K562 (cell line): Measurements from ENCODE around the gene TAF8. TPM values are rescaled to one million over a fixed set of nuclear protein-coding genes. Genes with fewer than 3 reads are reported as not detected.

ENCODE experiments used
- ATAC-seq: fragments of 200-7000 bp; cut with Tn5 transposase; 3 replicates; pipeline ENCODE4 v1.9.1; 2020; ENCODE audit warnings: moderate library complexity
- BruUV-seq: library from RNA; stranded (reverse); fragments of 400-500 nt; replicated peaks from 2 replicates; lab custom pipeline; 2021; lab: Mats Ljungman, UMichigan
- CTCF ChIA-PET: fragments of 300-600 bp; formaldehyde crosslinking; extraction: SDS; loops from one replicate; lab custom pipeline; 2021; ENCODE audit warnings: low intra/inter-chr PET ratio; lab: Yijun Ruan, JAX
- POLR2A ChIA-PET: fragments of 300-600, 350-650 bp; sonication (Branson Sonifier 250); formaldehyde crosslinking; extraction: SDS; loops from one replicate; lab custom pipeline; 2021; ENCODE audit warnings: antibody characterized with exemption, inconsistent platforms; lab: Yijun Ruan, JAX
- DNase-seq, 4 experiments: peaks; one replicate each; pipeline versions ENCODE4 v3.0.0 to v3.0.0-alpha.2; 2011 to 2018; ENCODE audit warnings: low spot score in 3 of 4, mixed read lengths in 3 of 4; ENCODE audit errors: extremely low read depth in 1 of 4
- FAIRE-seq: peaks from 2 replicates; lab custom pipeline; 2011; peaks lifted over from hg19 to GRCh38; lab: Jason Lieb, UNC
- H2AFZ ChIP-seq: 2 replicates; pipeline ENCODE4 v1.6.0; 2011; ENCODE audit warnings: low read depth, low read length, control low read depth, inconsistent platforms
- H3K27ac ChIP-seq: fragments of 200-600 bp; 3 replicates; pipeline ENCODE4 v1.8.0; 2011; ENCODE audit warnings: low read depth, mild to moderate bottlenecking, control low read depth, inconsistent platforms, low read length, moderate library complexity, mixed read lengths; ENCODE audit errors: extremely low read depth
- H3K27me3 ChIP-seq, 2 experiments: fragments of 300-600 bp in 1 of 2; 2 replicates in 1 of 2; 3 replicates in 1 of 2; pipeline versions ENCODE4 v1.6.0 to v1.8.0; 2011; ENCODE audit warnings: inconsistent platforms in 2 of 2, low read length in 2 of 2, mild to moderate bottlenecking in 1 of 2, mixed read lengths in 1 of 2, moderate library complexity in 1 of 2; ENCODE audit not compliant: control insufficient read depth in 2 of 2, insufficient read depth in 2 of 2
- H3K36me3 ChIP-seq: fragments of 300-600 bp; 3 replicates; pipeline ENCODE4 v1.8.0; 2011; ENCODE audit warnings: mild to moderate bottlenecking, low read length, inconsistent platforms; ENCODE audit not compliant: control insufficient read depth, insufficient read depth
- H3K4me1 ChIP-seq, 2 experiments: fragments of 200-600 bp in 1 of 2; replicated peaks in 1 of 2; 2 replicates in 1 of 2; 3 replicates in 1 of 2; pipeline versions ENCODE4 v1.5.1 to v1.8.0; 2011; ENCODE audit warnings: inconsistent platforms in 2 of 2, low read length in 2 of 2, mild to moderate bottlenecking in 1 of 2, mixed read lengths in 1 of 2, moderate library complexity in 1 of 2; ENCODE audit not compliant: control insufficient read depth in 2 of 2, insufficient read depth in 2 of 2
- H3K4me2 ChIP-seq: 2 replicates; pipeline ENCODE4 v1.6.1; 2011; ENCODE audit warnings: low read length, control low read depth, inconsistent platforms, mixed read lengths; ENCODE audit not compliant: insufficient read depth
- H3K4me3 ChIP-seq: fragments of 200-600 bp; sonication (generic), shearing (Covaris generic); 2 replicates; pipeline ENCODE4 v1.5.1; 2016; ENCODE audit warnings: control low read depth, inconsistent platforms
- H3K79me2 ChIP-seq: fragments of 200-600 bp; 3 replicates; pipeline ENCODE4 v1.8.0; 2011; ENCODE audit warnings: low read length, inconsistent platforms; ENCODE audit not compliant: control insufficient read depth, insufficient read depth
- H3K9ac ChIP-seq, 2 experiments: 2 replicates each; pipeline versions ENCODE4 v1.6.0 to v1.6.1; 2011; ENCODE audit warnings: low read depth in 2 of 2, low read length in 2 of 2, control low read depth in 1 of 2, inconsistent platforms in 1 of 2, mild to moderate bottlenecking in 1 of 2, mixed read lengths in 1 of 2; ENCODE audit not compliant: insufficient read depth in 1 of 2
- H3K9me1 ChIP-seq: one replicate; pipeline ENCODE4 v1.6.0; 2011; ENCODE audit warnings: inconsistent platforms, mild to moderate bottlenecking, low read length, moderate library complexity; ENCODE audit not compliant: control insufficient read depth, insufficient read depth
- H3K9me3 ChIP-seq: replicated peaks from 2 replicates; pipeline ENCODE4 v1.5.1; 2011; ENCODE audit warnings: low read depth, low read length, inconsistent platforms; ENCODE audit not compliant: control insufficient read depth, insufficient read depth
- H4K20me1 ChIP-seq: replicated peaks from 2 replicates; pipeline ENCODE4 v1.6.1; 2011; ENCODE audit warnings: low read length, inconsistent platforms, mixed read lengths; ENCODE audit not compliant: control insufficient read depth, insufficient read depth
- KDM5B ChIP-seq: fragments of 200-600 bp; sonication (generic); IDR thresholded peaks from 2 replicates; pipeline ENCODE4 v1.6.1; 2012; ENCODE audit warnings: low read depth, mild to moderate bottlenecking, moderate library complexity, low read length, control low read depth, inconsistent platforms; ENCODE audit not compliant: insufficient replicate concordance
- MAX ChIP-seq: sonication (generic); formaldehyde crosslinking; IDR thresholded peaks from 2 replicates; pipeline ENCODE4 v1.9.0; 2022; ENCODE audit warnings: mild to moderate bottlenecking, missing genetic modification reagents
- POLR2H ChIP-seq: IDR thresholded peaks from 2 replicates; pipeline ENCODE4 v1.6.1; 2016; ENCODE audit warnings: missing genetic modification characterization, low read depth, mild to moderate bottlenecking, control low read depth, missing compliant biosample characterization, moderate library complexity
- PRDM10 ChIP-seq: fragments of 450-650 bp; IDR thresholded peaks from 2 replicates; pipeline ENCODE4 v1.6.1; 2018; ENCODE audit not compliant: partially characterized antibody
- TFAP4 ChIP-seq: sonication (generic); formaldehyde crosslinking; IDR thresholded peaks from 2 replicates; pipeline ENCODE4 v1.8.0; 2022; ENCODE audit warnings: missing genetic modification reagents, mild to moderate bottlenecking, moderate library complexity, borderline replicate concordance
- ZBTB7A ChIP-seq: IDR thresholded peaks from 2 replicates; pipeline ENCODE4 v1.6.1; 2011; ENCODE audit warnings: low read depth, mild to moderate bottlenecking, low read length, moderate library complexity, borderline replicate concordance; ENCODE audit not compliant: control insufficient read depth
- ZNF764 ChIP-seq: fragments of 250-450 bp; sonication (Bioruptor Pico); IDR thresholded peaks from 2 replicates; pipeline ENCODE4 v1.4.0; 2020; ENCODE audit warnings: low read depth, mild to moderate bottlenecking, moderate library complexity
- WGBS: fragments of 100-300 bp; shearing (Covaris generic); methylation state at CpG from one replicate; pipeline ENCODE4 v1.1.6; 2016; ENCODE audit warnings: low coverage, mixed read lengths; ENCODE audit not compliant: insufficient coverage; ENCODE audit errors: missing lambda C conversion rate; 5-methylcytosine and 5-hydroxymethylcytosine counted together
- in situ Hi-C: fragments of 300-500 bp; cut with MboI; formaldehyde crosslinking; loops from 4 replicates; pipeline ENCODE4 v1.15.0; 2018; ENCODE audit warnings: inconsistent platforms, mixed read lengths
- intact Hi-C: fragments of 100-400 bp; cut with micrococcal nuclease; formaldehyde crosslinking; loops from 2 replicates; pipeline ENCODE4 v1.14.2; 2022
- polyA plus RNA-seq, 8 experiments: library from polyadenylated mRNA; depleted of rRNA in 4 of 8; stranded (reverse) in 5 of 8; unstranded in 3 of 8; fragments of >200 nt; fragmentation: Nextera tagmentation in 2 of 8; fragmentation: Illumina TruSeq in 1 of 8; extraction: Ambion mirVana in 2 of 8; extraction: Trizol in 1 of 8; gene quantifications; 2 replicates each; pipeline versions ENCODE4 v1.2.1 to v1.2.3, GENCODE V29; 2011 to 2014; ENCODE audit warnings: inconsistent platforms in 1 of 8, missing spikeins in 1 of 8
- total RNA-seq, 7 experiments: library from RNA; depleted of rRNA in 6 of 7; stranded (reverse); fragments of >200 nt in 6 of 7; fragmentation: Illumina TruSeq in 2 of 7; extraction: Trizol in 2 of 7; gene quantifications; 2 replicates each; pipeline versions ENCODE4 v1.2.1 to v1.2.3, GENCODE V29; 2011 to 2021; ENCODE audit warnings: low replicate concordance in 1 of 7

TAF8 gene
- total and polyA plus RNA-seq, 9 of the 15 experiments (the other 6 are each of a cell fraction or from before 2014, with no cell fraction given), result 29.4 to 84.0 (median 52.6) TPM

GRCh38 chr6:42125231-42125630 lies 74.9 kb downstream of the TAF8 start:
- ATAC-seq, result no peak
- BruUV-seq, result no TSS peak
- no peak for FAIRE-seq
- H3K9me3 ChIP-seq, result no peaks in the 10 kb centered on the region
- CTCF ChIA-PET, result no interaction called here
- H3K9ac ChIP-seq, result peak overlapping the region in 1 of 2 experiments; percentile 74; a peak in 1 of 4 replicates
- in situ Hi-C loops (no loop called here), intact Hi-C loops (no loop called here)
- 64% methylated on average over 14 of the region's 14 CpGs for WGBS
- no peak overlapping the region for H3K4me3 ChIP-seq
- no peaks in the 10 kb centered on the region for H3K36me3 ChIP-seq
- no peaks in the 10 kb centered on the region for H3K9me1 ChIP-seq
- H3K4me2 ChIP-seq, result no peak overlapping the region
- H2AFZ ChIP-seq, result peak overlapping the region; percentile 25; the same call in 1 of the 2 replicates
- TF ChIP-seq KDM5B, result peak; percentile 12
- no peak for TF ChIP-seq POLR2H (tag)
- H3K27me3 ChIP-seq, result peaks cover 0 to 5% of the 10 kb centered on the region in 2 experiments; a peak in 1 of 5 replicates
- H3K27ac ChIP-seq, result no peak overlapping the region
- peaks cover 12 to 24% of the 10 kb centered on the region in 2 experiments; a peak in 4 of 5 replicates for H3K4me1 ChIP-seq
- DNase-seq, result no peak
- no peaks in the 10 kb centered on the region; the same call in 1 of the 2 replicates for H4K20me1 ChIP-seq
- POLR2A ChIA-PET, result interaction anchor here (1.5 to 4.2 kb wide), 2 partner anchors 12 to 20 kb away, joined by 3 to 21 read pairs; no protein-coding TSS in a partner anchor
- no peaks in the 10 kb centered on the region for H3K79me2 ChIP-seq

- ATAC-seq (no peak), DNase-seq (peak in 1 of 4 experiments; percentile 31), FAIRE-seq (no peak)
- 20% methylated on average over 3 of the region's 3 CpGs for WGBS
- H3K79me2 ChIP-seq, result no peaks in the 10 kb centered on the region
- POLR2A ChIA-PET, result interaction anchor here (1.5 kb wide), 1 partner anchor 12 kb away, joined by 3 read pairs; no protein-coding TSS in a partner anchor
- no TSS peak for BruUV-seq
- in situ Hi-C loops (no loop called here), intact Hi-C loops (no loop called here)
- no peak for TF ChIP-seq PRDM10
- peak; percentile 48; the same call in 1 of the 2 replicates for TF ChIP-seq ZBTB7A
- 0 out of 2 replicates have a peak, but pooled peaks have one; percentile 24 for TF ChIP-seq TFAP4 (CRISPR knock-in tag)
- no peak for TF ChIP-seq MAX (CRISPR knock-in tag)
- no peak for TF ChIP-seq ZNF764 (CRISPR knock-in tag)
- no peaks in the 10 kb centered on the region for H3K36me3 ChIP-seq
- no peak overlapping the region for H3K4me3 ChIP-seq
- H3K9me3 ChIP-seq, result no peaks in the 10 kb centered on the region
- H3K4me1 ChIP-seq, result peaks cover 12 to 24% of the 10 kb centered on the region in 2 experiments; a peak in 4 of 5 replicates
- H3K4me2 ChIP-seq, result no peak overlapping the region
- CTCF ChIA-PET, result no interaction called here
- peak overlapping the region in 1 of 2 experiments; percentile 74; a peak in 2 of 4 replicates for H3K9ac ChIP-seq
- no peaks in the 10 kb centered on the region for H3K9me1 ChIP-seq
- no peak overlapping the region for H3K27ac ChIP-seq
- peaks cover 0 to 6% of the 10 kb centered on the region in 2 experiments; a peak in 1 of 5 replicates for H3K27me3 ChIP-seq
- H2AFZ ChIP-seq, result peak overlapping the region; percentile 25; the same call in 1 of the 2 replicates
- no peaks in the 10 kb centered on the region; the same call in 1 of the 2 replicates for H4K20me1 ChIP-seq
Measured at GRCh38 chr6:42125663-42126062, 75.3 kb downstream of the TAF8 start.
